Activated gamma-delta T cell (primary cell): ENCODE measurements around the gene TIGD6.
"Not testable (repeated sequence)": the region's sequence is repeated elsewhere in the genome, so short reads cannot be mapped to it uniquely, and the experiment has no call there.

Experiments
- DNase-seq: peaks from one replicate; lab custom pipeline; 2025; lab: John Stamatoyannopoulos, UW

The TIGD6 gene

DNA sequence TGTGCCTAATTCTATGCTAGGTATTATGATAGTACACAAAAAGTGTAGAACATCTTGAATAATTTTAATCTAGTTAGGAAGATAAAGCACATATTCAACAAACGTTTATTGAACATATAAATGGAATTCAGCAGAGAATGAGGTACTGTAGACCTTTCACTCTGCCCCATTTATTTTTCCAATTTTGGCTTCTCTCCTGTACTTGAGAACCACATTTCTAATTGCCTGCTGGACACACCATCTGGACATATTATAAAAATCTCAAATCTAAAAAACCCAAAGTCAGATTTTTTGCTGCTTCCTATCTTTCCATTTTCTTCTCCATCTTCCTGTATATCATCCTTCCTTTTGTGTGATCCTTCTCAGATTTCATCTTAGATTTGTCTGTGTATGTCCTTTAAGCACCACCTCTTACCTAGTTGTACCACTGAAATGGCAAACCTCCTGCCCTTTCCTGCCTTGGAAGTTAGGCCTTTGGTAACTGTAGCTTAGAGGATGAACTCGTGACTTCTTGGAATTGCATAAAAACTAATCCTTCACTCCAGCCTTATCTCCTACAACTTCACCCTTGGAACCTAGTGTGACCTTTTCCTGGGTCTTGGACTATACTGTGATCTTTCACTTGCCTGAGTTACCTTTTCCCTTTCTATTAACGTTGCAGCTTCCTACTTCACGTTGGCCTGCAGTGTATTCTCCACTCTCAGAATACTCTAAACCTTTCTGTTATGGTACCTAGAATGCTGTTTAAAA lies 31.1 kb downstream of the TIGD6 start:
- no peak for DNase-seq

GRCh38 chr5:149966946-149967345 lies 33.5 kb downstream of the TIGD6 start:
- DNase-seq, result no peak

GRCh38 chr5:149963729-149964128 lies 36.7 kb downstream of the TIGD6 start:
- no peak for DNase-seq

GRCh38 chr5:149962601-149963300 lies 37.7 kb downstream of the TIGD6 start:
- DNase-seq, result no peak

DNA sequence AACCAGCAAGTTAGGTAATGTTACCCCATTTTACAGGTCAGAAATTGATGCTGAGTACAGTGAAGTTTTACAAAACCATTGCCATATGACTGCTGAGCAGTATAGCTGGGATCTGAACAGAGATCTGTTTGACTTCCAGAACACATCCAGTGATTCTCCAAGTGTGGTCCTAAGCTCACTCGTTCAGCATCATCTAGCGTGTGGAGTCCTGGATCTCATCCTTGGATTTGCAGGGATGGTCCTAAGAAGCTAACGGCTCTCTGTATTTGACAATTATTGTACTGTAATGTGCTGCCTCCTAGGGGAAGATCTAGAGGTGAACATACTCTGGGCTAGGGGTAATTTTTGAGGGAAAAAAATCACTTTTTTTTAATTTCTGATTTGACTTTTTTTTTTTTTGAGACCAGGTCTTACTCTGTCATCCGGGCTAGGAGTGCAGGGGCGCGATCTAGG lies 38.5 kb downstream of the TIGD6 start:
- no peak for DNase-seq

DNA sequence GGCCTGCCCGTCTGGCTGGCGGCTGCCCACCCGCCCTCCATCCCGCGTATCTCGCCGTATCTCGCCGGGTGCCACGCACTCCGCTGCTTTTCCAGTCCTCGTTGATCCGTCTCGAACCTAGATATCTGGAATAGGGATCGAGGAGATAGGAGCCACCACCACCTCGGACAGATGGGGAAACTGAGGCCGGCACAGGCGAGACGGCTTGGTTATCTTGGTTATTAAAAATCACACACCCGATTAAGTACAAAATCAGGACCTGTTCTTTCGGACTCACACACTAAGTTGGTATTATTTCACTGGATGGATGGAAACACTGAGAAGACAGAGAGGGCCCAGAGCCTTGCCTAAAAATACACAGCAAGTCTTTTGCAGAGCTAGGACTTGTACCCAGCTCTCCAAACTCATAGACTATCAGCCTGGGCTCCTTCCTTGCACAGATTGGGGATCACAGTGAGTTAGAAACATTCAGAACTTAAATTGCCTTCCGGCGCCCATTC lies 39.2 kb downstream of the TIGD6 start:
- no peak for DNase-seq

- DNase-seq, result peak; percentile 84
These were observed 39.9 kb downstream of the TIGD6 start, which contains the start of gene SLC26A2 for GRCh38 chr5:149960272-149961185. Gene SLC26A2, plus strand, starts transcription at chr5:149960758. Its CDS starts 16,895 bp downstream, at chr5:149977653.

DNA sequence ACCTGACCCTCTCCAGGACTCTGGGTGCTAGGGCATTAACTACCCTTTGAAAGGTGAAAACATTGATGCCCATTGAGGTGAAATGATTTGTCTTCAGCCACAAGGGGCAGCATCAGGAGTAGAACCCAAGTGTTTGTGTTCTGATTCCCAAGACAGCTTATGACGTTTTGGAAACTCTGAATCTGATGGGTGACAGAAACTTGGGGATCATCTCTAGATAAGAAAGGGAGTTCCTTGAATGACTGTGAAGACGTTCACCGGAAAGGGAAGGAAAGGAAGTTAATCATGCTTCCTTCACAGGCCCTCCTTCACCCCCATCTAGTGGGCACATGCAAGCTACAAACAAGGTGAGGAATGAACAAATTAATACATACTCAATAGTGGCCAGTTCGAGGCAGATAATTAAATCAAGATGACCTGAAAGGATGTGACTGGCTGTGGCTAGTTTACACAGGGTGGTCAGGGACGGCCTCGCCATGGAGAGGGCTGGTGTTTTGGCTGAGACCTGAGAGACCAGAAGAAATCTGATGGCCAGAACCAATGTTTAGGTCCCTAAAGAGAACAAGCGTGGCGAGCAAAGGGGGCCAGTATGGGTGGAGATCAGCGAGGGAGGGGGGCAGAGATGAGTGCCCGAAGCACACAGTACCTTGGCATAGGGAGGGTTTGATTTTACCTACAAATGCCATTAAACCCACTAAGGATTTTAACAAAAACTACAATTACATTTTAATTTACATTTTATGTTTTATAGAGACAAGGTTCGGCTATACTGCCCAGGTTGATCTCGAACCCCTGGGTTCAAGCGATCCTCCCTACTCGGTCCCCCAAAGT lies 40.8 kb downstream of the TIGD6 start:
- no peak for DNase-seq

DNA sequence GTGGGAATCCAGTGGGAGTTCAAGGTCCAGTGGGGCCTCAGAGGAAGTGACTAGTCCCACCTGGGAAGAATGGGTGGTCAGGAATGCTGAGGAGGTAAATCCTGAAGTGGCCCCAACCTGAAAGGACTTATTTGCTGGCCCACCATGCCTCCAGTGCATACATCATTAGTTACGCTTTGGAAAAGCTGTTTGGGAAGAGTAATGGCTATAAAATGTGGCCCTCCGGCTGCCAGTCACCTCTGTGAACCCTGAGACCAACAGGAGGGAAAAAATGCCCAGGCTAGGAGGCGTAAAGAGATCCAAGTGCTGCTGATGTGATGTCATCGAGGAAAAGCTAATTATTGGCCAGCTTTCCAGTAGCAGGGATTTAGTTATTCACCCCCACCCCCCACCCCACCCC lies 42.6 kb downstream of the TIGD6 start:
- no peak for DNase-seq

GRCh38 chr5:149956685-149957084 lies 43.8 kb downstream of the TIGD6 start:
- no peak for DNase-seq

GRCh38 chr5:149954798-149955197 lies 45.7 kb downstream of the TIGD6 start:
- no peak for DNase-seq

DNA sequence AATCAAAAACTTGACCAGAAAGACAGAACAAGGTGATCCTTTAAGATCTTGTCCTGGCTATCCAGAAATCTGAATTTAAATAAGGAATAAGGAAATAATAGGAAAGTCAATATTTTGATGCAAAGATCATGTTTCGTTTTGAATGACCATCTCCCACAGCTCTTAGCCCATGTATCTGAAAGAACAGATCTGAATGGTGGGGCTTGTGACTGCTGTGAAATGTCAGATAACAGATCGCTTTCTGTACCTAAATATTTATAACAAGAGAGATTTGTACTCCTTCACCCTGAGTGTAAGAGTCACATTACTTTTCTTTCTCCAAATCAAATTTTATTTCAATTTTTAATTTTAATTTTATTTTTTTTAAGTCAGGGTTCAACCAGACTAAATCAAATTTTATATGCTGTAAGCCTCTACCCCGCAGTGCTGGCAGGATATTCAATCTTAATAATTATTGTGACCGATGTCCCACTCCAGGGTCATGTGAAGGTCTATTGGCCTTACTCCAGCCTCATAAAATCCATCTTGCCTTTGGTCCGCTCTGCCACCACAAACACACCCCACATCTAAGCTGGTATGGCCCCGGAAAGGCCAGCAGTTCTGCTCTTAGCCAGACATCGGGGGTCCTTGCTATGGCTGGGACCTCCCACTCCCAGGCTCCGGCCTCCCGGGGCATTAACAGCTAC lies 46.9 kb downstream of the TIGD6 start:
- DNase-seq, result no peak

DNA sequence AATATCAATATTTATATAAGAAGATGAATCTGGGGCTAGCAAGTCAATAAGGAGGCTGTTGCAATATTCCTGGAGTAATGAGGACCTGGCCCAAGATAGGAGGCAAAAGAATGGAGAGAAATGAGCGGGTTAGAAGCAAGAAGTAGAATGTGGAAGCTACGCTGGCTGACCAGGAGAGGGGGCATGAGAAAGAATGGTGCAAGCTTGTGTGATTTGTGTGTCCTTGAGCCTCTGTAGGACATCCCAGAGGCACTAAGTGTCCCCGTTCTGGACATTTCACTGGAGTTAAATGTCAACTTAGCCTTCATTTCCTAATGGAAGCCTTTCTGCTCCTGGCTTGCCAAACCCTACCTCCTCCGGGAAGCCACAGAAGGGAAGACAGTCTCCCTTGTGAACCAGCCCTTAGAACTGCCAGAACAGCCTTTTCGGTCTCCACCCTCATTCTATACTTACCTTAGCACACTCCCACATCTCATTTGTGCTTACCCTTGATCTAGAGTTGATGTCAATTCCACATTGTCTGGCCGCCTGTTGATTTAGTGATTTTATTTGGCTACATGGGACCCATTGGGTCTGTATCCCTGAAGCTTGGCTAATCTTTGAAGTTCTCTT lies 49.2 kb downstream of the TIGD6 start:
- no peak for DNase-seq

GRCh38 chr5:149948993-149949392 lies 51.5 kb downstream of the TIGD6 start:
- no peak for DNase-seq

DNA sequence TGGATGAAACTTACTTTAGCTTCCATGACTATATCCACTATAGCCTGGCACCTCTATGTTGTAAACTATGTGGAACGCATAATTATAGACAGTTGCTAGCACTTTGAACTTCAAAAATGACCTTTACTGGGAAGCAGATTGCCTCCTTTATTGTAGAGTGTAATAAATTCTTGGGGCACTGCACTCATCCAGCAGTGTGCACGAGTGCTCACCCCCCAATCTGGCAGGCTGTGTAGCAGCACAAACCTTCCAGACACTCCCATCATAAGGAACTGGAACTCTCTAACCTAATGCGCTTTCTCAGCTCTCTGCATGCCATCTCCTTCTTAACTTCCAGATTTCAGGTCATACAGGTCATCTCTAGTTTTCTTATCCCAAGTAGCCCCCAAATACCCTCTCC lies 54.3 kb downstream of the TIGD6 start:
- no peak for DNase-seq

GRCh38 chr5:149944666-149945065 lies 55.8 kb downstream of the TIGD6 start, which contains the start of gene PDE6A:
Gene PDE6A, minus strand, starts transcription at chr5:149944793. Its CDS starts 120 bp downstream, at chr5:149944673.
- no peak for DNase-seq

- not testable (repeated sequence) for DNase-seq
These were observed 57.1 kb downstream of the TIGD6 start for GRCh38 chr5:149943177-149943949.
